K562 (cell line): Measurements from ENCODE around the gene KCNA10. TPM values are rescaled to one million over a fixed set of nuclear protein-coding genes. Genes with fewer than 3 reads are reported as not detected.

ENCODE experiments used
- MYBL2 ChIP-seq, 2 experiments: fragments of 450-650 bp in 1 of 2; sonication (generic) in 1 of 2; formaldehyde crosslinking in 1 of 2; IDR thresholded peaks; 2 replicates each; pipeline versions ENCODE4 v1.6.1 to v1.8.1; 2017 to 2022; ENCODE audit warnings: borderline replicate concordance in 1 of 2, inconsistent platforms in 1 of 2, low read depth in 1 of 2, mild to moderate bottlenecking in 1 of 2, missing genetic modification reagents in 1 of 2, moderate library complexity in 1 of 2
- MYC ChIP-seq, 2 experiments: fragments of 250-450 bp in 1 of 2; sonication (Bioruptor Pico) in 1 of 2; IDR thresholded peaks; 2 replicates each; pipeline versions ENCODE4 v1.5.1 to v1.6.1; 2012 to 2021; ENCODE audit warnings: low read depth in 2 of 2, borderline replicate concordance in 1 of 2, improper control_type of control experiment in 1 of 2, low read length in 1 of 2, mild to moderate bottlenecking in 1 of 2, moderate library complexity in 1 of 2
- POLR2AphosphoS2 ChIP-seq: IDR thresholded peaks from 2 replicates; pipeline ENCODE4 v1.6.1; 2012; ENCODE audit warnings: low read length, improper control_type of control experiment
- SIN3B ChIP-seq: fragments of 450-650 bp; IDR thresholded peaks from 2 replicates; pipeline ENCODE4 v1.6.1; 2017; ENCODE audit warnings: low read depth, mild to moderate bottlenecking, moderate library complexity
- SLC30A9 ChIP-seq: fragments of 250-450 bp; sonication (Bioruptor Pico); IDR thresholded peaks from 2 replicates; pipeline ENCODE4 v1.8.0; 2022; ENCODE audit warnings: mild to moderate bottlenecking, moderate library complexity
- SMAD1 ChIP-seq: fragments of 150-350 bp; IDR thresholded peaks from 2 replicates; pipeline ENCODE4 v1.6.1; 2014; ENCODE audit warnings: low read length, low read depth; ENCODE audit not compliant: partially characterized antibody
- ZNF197 ChIP-seq: fragments of 200-800 bp; sonication (Bioruptor generic); IDR thresholded peaks from 2 replicates; pipeline ENCODE4 v1.6.1; 2016; ENCODE audit warnings: low read depth, missing genetic modification characterization, missing compliant biosample characterization
- ZNF217 ChIP-seq: sonication (generic); formaldehyde crosslinking; IDR thresholded peaks from 2 replicates; pipeline ENCODE4 v1.8.0; 2022; ENCODE audit warnings: mild to moderate bottlenecking, missing genetic modification reagents
- polyA plus RNA-seq, 8 experiments: library from polyadenylated mRNA; depleted of rRNA in 4 of 8; stranded (reverse) in 5 of 8; unstranded in 3 of 8; fragments of >200 nt; fragmentation: Nextera tagmentation in 2 of 8; fragmentation: Illumina TruSeq in 1 of 8; extraction: Ambion mirVana in 2 of 8; extraction: Trizol in 1 of 8; gene quantifications; 2 replicates each; pipeline versions ENCODE4 v1.2.1 to v1.2.3, GENCODE V29; 2011 to 2014; ENCODE audit warnings: inconsistent platforms in 1 of 8, missing spikeins in 1 of 8
- total RNA-seq, 7 experiments: library from RNA; depleted of rRNA in 6 of 7; stranded (reverse); fragments of >200 nt in 6 of 7; fragmentation: Illumina TruSeq in 2 of 7; extraction: Trizol in 2 of 7; gene quantifications; 2 replicates each; pipeline versions ENCODE4 v1.2.1 to v1.2.3, GENCODE V29; 2011 to 2021; ENCODE audit warnings: low replicate concordance in 1 of 7
- TF ChIP-seq, protein P1 (sequence below): sonication (generic); formaldehyde crosslinking; IDR thresholded peaks from 2 replicates; pipeline ENCODE4 v1.8.1; 2023; ENCODE audit warnings: mild to moderate bottlenecking, missing genetic modification reagents

KCNA10 gene
- total and polyA plus RNA-seq, 9 of the 15 experiments (the other 6 are each of a cell fraction or from before 2014, with no cell fraction given) = not detected

DNA sequence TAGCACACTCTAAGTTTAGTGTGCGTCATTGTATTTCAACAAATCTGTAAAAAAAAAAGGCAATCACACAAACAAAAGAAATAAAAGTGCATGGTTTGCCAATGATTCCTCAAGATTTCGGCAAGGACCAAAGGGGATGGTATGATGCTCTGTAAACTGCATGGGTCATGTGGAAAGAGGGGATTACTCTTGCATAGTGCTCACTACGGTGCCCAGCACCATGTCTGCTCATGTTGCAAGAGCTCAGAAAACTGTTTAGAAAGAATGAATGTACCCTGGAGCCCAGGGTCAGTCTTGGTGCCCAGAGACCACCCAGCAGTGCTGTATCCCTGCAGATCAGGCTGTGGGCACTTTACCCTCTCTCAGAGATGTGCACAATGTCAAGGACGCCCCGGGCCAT lies 3.6 kb upstream of the KCNA10 start (continued):
- no peak for TF ChIP-seq MYBL2 (IDR thresholded peaks at IDR 0.05; ENCODE audit: low read depth)
- no peak for TF ChIP-seq MYBL2 (CRISPR knock-in tag; IDR thresholded peaks at IDR 0.05; ENCODE audit: borderline replicate concordance)
- no peak for TF ChIP-seq SMAD1
- TF ChIP-seq SLC30A9 = no peak
- no peak for TF ChIP-seq ZNF197
- TF ChIP-seq, protein P1, sequence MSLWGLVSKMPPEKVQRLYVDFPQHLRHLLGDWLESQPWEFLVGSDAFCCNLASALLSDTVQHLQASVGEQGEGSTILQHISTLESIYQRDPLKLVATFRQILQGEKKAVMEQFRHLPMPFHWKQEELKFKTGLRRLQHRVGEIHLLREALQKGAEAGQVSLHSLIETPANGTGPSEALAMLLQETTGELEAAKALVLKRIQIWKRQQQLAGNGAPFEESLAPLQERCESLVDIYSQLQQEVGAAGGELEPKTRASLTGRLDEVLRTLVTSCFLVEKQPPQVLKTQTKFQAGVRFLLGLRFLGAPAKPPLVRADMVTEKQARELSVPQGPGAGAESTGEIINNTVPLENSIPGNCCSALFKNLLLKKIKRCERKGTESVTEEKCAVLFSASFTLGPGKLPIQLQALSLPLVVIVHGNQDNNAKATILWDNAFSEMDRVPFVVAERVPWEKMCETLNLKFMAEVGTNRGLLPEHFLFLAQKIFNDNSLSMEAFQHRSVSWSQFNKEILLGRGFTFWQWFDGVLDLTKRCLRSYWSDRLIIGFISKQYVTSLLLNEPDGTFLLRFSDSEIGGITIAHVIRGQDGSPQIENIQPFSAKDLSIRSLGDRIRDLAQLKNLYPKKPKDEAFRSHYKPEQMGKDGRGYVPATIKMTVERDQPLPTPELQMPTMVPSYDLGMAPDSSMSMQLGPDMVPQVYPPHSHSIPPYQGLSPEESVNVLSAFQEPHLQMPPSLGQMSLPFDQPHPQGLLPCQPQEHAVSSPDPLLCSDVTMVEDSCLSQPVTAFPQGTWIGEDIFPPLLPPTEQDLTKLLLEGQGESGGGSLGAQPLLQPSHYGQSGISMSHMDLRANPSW (CRISPR knock-in tag) = no peak
- TF ChIP-seq SIN3B = no peak
- TF ChIP-seq ZNF217 = no peak
- TF ChIP-seq MYC (IDR thresholded peaks at IDR 0.05; ENCODE audit: low read depth, low read length) = no peak
- TF ChIP-seq MYC (CRISPR knock-in tag; IDR thresholded peaks at IDR 0.05; ENCODE audit: borderline replicate concordance, low read depth) = no peak
- TF ChIP-seq POLR2AphosphoS2 = no peak
